Calu3 (cell line): ENCODE results near the gene SLC2A10. TPM values are rescaled to one million over a fixed set of nuclear protein-coding genes. Genes with fewer than 3 reads are reported as not detected.

Source experiments
- BruUV-seq: library from RNA; stranded (reverse); fragments of 400-500 nt; replicated peaks from 2 replicates; lab custom pipeline; 2021; lab: Mats Ljungman, UMichigan
- CTCF ChIA-PET: fragments of 300-600 bp; sonication (Branson Sonifier 250); formaldehyde crosslinking; loops from one replicate; lab custom pipeline; 2022; ENCODE audit warnings: antibody characterized with exemption; lab: Charles Lee
- DNase-seq: peaks from one replicate; pipeline ENCODE4 v3.0.0; 2022
- H3K27ac Mint-ChIP-seq: one replicate; pipeline ENCODE4 v1.8.0; 2022; ENCODE audit warnings: mixed read lengths; ENCODE audit not compliant: unreplicated experiment
- H3K27me3 Mint-ChIP-seq: one replicate; pipeline ENCODE4 v1.8.0; 2022; ENCODE audit warnings: mixed read lengths; ENCODE audit not compliant: unreplicated experiment
- H3K36me3 Mint-ChIP-seq: one replicate; pipeline ENCODE4 v1.8.0; 2022; ENCODE audit warnings: mild to moderate bottlenecking, moderate library complexity, mixed read lengths; ENCODE audit not compliant: insufficient read depth, unreplicated experiment
- H3K4me1 Mint-ChIP-seq: one replicate; pipeline ENCODE4 v1.8.0; 2022; ENCODE audit warnings: mild to moderate bottlenecking, low read depth, mixed read lengths; ENCODE audit not compliant: unreplicated experiment
- H3K4me3 Mint-ChIP-seq: one replicate; pipeline ENCODE4 v1.8.0; 2022; ENCODE audit warnings: mild to moderate bottlenecking, low read depth, moderate library complexity, mixed read lengths; ENCODE audit not compliant: unreplicated experiment
- H3K9me3 Mint-ChIP-seq: one replicate; pipeline ENCODE4 v1.8.0; 2022; ENCODE audit warnings: low read depth, mixed read lengths; ENCODE audit not compliant: unreplicated experiment
- CTCF ChIP-seq: fragments of 200-600 bp; IDR thresholded peaks from one replicate; pipeline ENCODE4 v1.8.0; 2022; ENCODE audit warnings: antibody characterized with exemption; ENCODE audit not compliant: unreplicated experiment
- intact Hi-C: fragments of 100-400 bp; cut with micrococcal nuclease; formaldehyde crosslinking; loops from one replicate; pipeline ENCODE4 v1.10.0; 2022; ENCODE audit not compliant: unreplicated experiment
- total RNA-seq: library from RNA; stranded (reverse); gene quantifications from 2 replicates; pipeline ENCODE4 v1.2.3, GENCODE V29; 2022

The SLC2A10 gene
- total RNA-seq, 1 experiment from 2014 or later, result 24.9 TPM

- H3K27ac Mint-ChIP-seq, result no peak overlapping the region
- H3K27me3 Mint-ChIP-seq, result peaks cover 17% of the 10 kb centered on the region
- no peak overlapping the region for H3K4me3 Mint-ChIP-seq
- intact Hi-C loops, result no loop called here
- peak; percentile 74 for DNase-seq
- CTCF ChIA-PET, result interaction anchor here (0.6 to 1.0 kb wide), 2 partner anchors 67 to 75 kb away, joined by 3 to 4 read pairs; no protein-coding TSS in a partner anchor
- no peaks in the 10 kb centered on the region for H3K9me3 Mint-ChIP-seq
- no peaks in the 10 kb centered on the region for H3K36me3 Mint-ChIP-seq
- peaks cover 17% of the 10 kb centered on the region for H3K4me1 Mint-ChIP-seq
- BruUV-seq, result no TSS peak
- TF ChIP-seq CTCF, result no peak
Observed at GRCh38 chr20:46670585-46671584, 38.6 kb upstream of the SLC2A10 start.

- no peak for DNase-seq
- Mint-ChIP-seq H3K27ac (no peak overlapping the region), H3K36me3 (no peaks in the 10 kb centered on the region), H3K4me1 (peaks cover 17% of the 10 kb centered on the region), H3K9me3 (no peaks in the 10 kb centered on the region), H3K27me3 (peaks cover 17% of the 10 kb centered on the region), H3K4me3 (no peak overlapping the region)
- intact Hi-C loops, result no loop called here
- BruUV-seq, result no TSS peak
- CTCF ChIA-PET, result interaction anchor here (0.6 to 1.3 kb wide), 4 partner anchors 76 to 689 kb away, joined by 3 to 4 read pairs (median 3); no protein-coding TSS in a partner anchor
- no peak for TF ChIP-seq CTCF
Observed at GRCh38 chr20:46671866-46672542, 37.4 kb upstream of the SLC2A10 start.

- intact Hi-C loops, result no loop called here
- no peaks in the 10 kb centered on the region for H3K36me3 Mint-ChIP-seq
- peaks cover 17% of the 10 kb centered on the region for H3K27me3 Mint-ChIP-seq
- H3K27ac Mint-ChIP-seq, result no peak overlapping the region
- H3K4me1 Mint-ChIP-seq, result peaks cover 17% of the 10 kb centered on the region
- no peak overlapping the region for H3K4me3 Mint-ChIP-seq
- H3K9me3 Mint-ChIP-seq, result no peaks in the 10 kb centered on the region
- CTCF ChIA-PET, result interaction anchor here (1.3 kb wide), 1 partner anchor 108 kb away, joined by 3 read pairs; no protein-coding TSS in a partner anchor
- no peak for DNase-seq
- BruUV-seq, result no TSS peak
- no peak for TF ChIP-seq CTCF
Observed at GRCh38 chr20:46672543-46673148, 36.8 kb upstream of the SLC2A10 start.
